ENCODE data around the gene VPS45.
A peak's percentile ranks its signal among the peaks of the same experiment; 100 is the strongest.
"Not testable (repeated sequence)": the region's sequence is repeated elsewhere in the genome, so short reads cannot be mapped to it uniquely, and the experiment has no call there.

VPS45 gene, protein sequence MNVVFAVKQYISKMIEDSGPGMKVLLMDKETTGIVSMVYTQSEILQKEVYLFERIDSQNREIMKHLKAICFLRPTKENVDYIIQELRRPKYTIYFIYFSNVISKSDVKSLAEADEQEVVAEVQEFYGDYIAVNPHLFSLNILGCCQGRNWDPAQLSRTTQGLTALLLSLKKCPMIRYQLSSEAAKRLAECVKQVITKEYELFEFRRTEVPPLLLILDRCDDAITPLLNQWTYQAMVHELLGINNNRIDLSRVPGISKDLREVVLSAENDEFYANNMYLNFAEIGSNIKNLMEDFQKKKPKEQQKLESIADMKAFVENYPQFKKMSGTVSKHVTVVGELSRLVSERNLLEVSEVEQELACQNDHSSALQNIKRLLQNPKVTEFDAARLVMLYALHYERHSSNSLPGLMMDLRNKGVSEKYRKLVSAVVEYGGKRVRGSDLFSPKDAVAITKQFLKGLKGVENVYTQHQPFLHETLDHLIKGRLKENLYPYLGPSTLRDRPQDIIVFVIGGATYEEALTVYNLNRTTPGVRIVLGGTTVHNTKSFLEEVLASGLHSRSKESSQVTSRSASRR

DNA sequence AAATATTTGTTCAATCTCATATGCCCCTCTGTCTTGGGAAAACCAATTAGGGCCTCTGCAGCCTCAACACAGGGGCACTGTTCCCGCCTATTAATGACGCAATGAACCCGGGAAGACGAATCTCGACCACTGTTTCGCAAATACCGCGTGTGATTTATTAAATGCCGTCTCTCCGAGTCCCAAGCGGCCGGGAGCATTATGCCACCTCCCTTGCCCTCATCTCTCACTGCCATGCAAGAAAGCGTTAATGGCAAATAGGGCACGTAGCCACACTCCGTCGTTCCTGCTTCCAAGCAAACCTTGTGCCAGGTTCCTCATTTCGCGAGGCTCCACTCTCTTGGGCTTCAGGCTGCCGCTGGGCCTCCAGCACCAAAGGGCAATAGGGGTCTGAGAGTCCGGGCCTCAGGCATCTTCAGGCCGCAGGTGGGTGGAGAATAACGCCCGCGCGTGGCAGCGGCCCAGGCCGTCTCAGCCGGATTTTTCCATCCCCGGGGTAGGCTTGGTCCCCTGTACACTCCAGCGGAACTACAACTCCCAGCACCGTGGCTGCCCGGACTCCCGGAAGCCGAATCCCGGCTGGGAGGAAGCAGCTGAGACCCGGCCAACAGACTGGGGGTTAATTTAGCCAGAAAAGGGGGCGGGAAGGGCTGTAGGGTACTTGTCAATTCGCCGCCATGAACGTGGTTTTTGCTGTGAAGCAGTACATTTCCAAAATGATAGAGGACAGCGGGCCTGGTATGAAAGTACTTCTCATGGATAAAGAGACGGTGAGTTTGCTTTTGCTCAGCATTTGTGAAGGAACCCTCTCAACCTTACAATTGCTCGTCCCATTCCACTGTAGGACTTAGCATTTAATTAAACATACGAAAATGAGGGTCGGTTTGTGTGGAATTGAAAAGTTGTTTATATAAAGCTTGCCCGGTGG, at the start of gene VPS45:
TSS of gene VPS45 (plus strand) at position 593 of the 925 bp plus-strand sequence. CDS start at position 675, 82 bp downstream.
- Histone ChIP-seq H3K27ac (peak within 1 kb of the TSS; percentile 55 to 93 (median 88)), H3K4me3 (peak within 1 kb of the TSS; percentile 45 to 70 (median 62))

DNA sequence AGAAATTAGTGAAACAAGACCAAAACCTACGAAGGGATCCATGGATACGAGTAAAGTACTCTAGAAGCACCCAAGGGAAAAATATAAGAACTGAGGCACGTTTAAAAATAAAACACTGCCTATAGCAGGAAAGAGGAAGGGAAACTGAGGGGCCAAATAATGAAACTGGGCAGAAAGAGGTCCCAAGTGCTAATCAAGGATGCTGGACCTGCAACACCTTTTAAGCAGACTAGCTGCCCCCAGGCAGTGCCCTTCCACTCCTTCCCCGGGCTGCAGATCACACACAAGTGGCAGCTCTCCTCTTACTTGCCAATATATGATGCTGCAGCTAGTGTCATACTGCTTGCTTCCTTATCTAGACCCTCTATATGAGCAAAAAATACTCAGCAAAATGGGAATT, 49.4 kb upstream of the VPS45 start:
- no peak overlapping the region for H3K27ac ChIP-seq

DNA sequence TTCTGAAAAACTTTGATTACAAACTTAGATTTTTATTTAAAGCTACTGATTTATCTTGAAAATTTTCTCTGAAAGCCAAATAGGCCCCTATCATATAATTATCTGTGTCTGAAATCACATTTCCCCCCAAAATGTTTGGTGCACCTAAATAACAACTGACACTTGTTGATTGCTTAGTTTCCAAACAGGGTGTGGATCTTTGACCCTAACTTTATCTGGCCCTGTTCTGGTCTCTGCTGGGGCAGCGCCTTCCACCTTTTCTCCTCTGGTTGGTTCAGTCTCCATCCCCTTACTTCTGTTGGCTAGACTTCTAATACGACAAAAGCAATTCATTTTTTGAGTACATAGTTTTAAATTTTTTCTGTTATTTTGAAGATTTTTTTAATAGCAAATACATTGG, 46.9 kb upstream of the VPS45 start:
- Histone ChIP-seq H3K27ac (no peak overlapping the region), H3K4me3 (no peak overlapping the region)

More for the DNA sequence above, 49.4 kb upstream of the VPS45 start:
- H3K4me3 ChIP-seq = no peak overlapping the region

DNA sequence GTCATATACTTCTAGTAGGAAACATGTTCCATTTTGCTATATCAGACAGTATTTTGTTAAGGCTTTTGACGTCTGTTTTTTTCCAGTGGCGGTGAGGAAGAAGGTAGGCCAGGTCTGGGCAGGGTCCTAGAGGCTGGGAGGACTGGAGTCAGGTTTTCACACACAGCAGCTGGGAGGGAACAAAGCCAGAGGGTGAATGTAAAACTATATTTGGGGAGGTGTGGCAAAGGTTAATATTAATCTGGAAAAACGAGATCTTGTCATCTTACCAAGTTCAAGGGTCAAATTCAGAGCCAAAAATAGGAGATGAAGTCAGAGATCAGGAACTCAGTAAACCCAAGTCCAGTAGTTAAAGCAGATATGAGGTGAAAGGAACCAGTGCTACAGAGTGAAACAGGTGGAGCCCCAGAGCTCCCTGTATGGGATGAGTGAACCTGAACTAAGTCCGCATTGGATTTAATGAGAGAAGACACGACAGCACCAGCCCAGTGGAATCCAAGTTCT, 46.3 kb upstream of the VPS45 start:
- Histone ChIP-seq H3K27ac (no peak overlapping the region), H3K4me3 (no peak overlapping the region)

DNA sequence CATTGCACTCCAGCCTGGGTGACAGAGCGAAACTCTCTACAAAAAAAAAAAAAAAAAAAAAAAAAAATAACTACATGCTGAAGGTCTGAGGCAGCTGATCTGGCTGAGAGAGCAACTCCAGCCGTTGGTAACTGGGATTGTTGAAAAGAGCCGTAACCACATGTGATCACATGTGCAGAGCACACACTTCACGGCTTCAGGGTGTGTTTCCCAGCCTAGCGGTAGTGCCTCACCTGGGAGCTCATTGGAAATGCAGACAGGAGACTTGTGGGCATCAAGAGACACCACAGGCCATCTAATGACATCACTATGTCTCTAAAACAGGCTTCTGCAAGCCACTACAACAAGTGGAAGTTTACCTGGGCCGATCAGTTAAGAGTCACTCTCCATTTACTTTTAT, 45.2 kb upstream of the VPS45 start:
- Histone ChIP-seq H3K27ac (no peak overlapping the region), H3K4me3 (no peak overlapping the region)

DNA sequence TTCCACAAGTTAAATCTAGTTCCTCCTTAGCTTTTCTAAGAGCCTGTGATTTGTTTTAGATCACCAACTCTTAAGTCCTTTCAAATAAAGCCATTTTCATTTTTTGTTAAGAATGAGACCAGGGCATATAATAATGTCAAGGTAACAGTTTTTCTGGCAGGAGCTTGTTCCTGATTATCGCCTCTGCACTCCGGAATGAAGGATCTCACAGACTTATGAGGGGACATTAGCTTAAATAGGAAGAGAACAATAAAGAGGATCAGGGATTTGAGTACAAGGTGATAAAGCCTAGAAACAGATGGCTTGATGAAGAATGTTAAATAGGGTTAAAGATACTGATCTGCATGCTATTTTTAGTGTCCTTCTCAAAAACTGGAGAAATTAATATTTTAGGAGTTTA, 43.4 kb upstream of the VPS45 start:
- Histone ChIP-seq H3K4me3 (no peak overlapping the region), H3K27ac (no peak overlapping the region)

DNA sequence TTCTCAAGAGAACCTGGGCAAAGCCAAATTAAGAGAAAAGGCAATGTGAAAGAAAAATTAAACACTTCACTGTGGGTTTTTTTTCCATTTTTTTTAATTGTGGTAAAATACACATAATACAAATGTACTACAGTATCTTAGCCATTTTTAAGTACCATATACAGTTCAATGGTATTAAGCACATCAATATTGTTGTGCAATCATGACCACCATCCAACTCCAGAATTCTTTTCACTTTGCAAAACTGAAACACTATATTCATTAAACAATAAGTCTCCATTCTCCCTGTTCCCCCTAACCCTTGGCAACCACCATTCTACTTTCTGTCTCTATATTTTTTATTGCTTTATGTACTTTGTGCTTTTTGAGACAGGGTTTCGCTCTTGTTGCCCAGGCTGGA, 39.3 kb upstream of the VPS45 start:
- no peak overlapping the region for H3K27ac ChIP-seq
- H3K4me3 ChIP-seq = no peak overlapping the region

DNA sequence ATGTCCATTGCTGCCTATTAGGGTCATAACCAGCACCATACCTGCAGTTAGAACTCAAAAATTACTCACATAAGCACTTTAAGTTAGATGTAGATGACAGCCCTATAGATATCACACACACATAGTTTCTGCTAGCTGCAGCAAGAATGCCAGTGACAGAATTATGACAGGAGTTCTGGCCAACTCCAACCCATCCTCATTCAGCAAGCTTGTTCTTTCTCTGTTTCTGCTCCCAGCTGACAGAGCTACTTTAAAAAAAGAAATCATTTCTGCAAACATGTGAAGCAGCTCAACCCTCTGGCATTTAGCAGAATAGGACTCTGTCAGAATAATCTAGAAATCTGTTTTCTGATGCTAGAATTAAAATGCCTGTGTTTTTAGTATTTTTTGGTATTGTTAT, 33.2 kb upstream of the VPS45 start:
- H3K27ac ChIP-seq = no peak overlapping the region

DNA sequence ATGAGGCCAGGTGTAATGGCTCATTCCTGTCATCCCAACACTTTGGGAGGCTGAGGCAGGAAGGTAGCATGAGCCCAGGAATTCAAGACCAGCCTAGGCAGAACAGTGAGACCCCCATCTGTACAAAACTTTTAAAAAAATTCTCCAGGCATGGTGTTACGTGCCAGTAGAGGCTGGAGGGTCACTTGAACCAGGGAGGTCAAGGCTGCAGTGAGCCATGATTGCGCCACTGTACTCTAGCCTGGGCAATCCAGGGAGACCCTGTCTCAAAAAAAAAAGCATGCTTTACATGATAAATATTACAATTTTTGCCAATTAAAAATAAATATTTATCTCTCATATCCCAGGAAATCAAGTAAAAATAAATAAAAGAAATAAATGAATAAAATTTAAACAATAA, 17.6 kb upstream of the VPS45 start:
- no peak overlapping the region for H3K27ac ChIP-seq
- H3K4me3 ChIP-seq = no peak overlapping the region

More for the DNA sequence above, 33.2 kb upstream of the VPS45 start:
- H3K4me3 ChIP-seq = no peak overlapping the region

DNA sequence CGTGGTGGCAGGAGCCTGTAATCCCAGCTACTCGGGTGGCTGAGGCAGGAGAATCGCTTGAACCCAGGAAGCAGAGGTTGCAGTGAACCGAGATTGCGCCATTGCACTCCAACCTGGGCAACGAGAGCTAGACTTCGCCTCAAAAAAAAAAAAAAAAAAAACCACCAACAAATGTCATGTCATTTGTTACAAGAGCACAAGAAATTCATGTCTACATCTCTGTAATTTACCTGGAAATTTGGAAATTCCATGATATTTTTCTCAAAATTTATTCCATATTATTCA, 16.5 kb upstream of the VPS45 start:
- Histone ChIP-seq H3K27ac (no peak overlapping the region), H3K4me3 (no peak overlapping the region)

DNA sequence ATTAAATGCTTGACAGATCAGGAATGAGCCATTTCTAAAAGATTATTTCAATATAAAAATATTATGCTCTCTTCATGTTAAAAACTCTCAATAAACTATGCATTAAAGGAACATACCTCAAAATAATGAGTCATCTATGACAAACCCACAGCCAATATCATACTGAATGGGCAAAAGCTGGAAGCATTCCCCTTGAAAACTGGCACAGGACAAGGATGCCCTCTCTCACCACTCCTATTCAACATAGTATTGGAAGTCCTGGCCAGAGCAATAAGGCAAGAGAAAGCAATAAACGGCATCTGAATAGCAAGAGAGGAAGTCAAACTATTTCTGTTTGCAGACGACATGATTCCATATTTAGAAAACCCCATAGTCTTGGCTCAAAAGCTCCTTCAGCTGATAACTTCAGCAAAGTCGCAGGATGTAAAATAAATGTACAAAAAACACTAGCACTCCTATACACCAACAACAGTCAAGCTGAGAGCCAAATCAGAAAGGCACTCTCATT, 15.6 kb upstream of the VPS45 start:
- not testable (repeated sequence) for H3K4me3 ChIP-seq, H3K27ac ChIP-seq

DNA sequence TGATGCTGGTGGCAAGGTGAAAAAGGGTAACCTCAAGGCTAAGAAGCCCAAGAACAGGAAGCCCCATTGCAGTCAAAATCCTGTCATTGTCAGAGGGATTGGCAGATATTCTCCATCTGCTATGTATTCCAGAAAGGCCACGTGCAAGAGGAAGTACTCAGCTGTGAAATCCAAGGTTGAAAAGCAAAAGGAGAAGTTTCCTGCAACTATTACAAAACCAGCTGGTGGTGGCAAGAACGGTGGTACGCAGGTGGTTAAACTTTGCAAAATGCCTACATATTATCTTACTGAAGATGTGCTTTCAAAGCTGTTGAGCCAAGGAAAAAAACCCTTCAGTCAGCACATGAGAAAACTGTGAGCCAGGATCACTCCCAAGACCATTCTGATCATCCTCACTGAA, 13.7 kb upstream of the VPS45 start:
- Histone ChIP-seq H3K27ac (no peak overlapping the region), H3K4me3 (no peak overlapping the region)

DNA sequence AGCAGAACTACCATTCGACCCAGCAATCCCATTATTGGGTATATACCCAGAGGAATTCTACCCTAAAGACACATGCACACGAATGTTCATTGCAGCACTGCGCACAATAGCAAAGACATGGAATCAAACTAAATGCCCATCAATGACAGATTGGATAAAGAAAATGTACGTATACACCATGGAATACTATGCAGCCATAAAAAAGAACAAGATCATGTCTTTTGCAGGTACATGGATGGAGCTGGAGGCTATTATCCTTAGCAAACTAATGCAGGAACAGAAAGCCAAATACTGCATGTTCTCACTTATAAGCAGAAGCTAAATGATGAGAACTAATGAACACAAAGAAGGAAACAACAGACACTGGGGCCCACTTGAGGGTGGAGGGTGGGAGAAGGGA, 12.1 kb upstream of the VPS45 start:
- H3K27ac ChIP-seq, H3K4me3 ChIP-seq: not testable (repeated sequence)

DNA sequence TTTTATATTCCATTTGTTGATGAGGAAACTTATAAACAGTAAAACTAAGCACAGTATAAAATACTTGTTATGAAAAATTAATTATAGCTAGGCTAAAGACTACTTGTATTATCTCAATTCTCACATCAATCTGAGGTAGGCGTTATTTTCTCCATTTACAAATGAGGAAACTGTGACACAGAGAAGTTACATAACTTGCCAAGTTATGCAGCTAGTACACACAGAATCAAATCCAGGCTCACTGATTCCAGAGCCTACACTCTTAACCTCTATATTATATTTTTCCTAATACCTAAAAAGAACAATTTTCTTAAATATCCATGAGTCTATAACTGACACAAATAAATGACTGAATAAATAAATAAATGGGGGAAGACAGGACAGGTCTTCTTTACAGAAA, 11.2 kb upstream of the VPS45 start:
- Histone ChIP-seq H3K4me3 (no peak overlapping the region), H3K27ac (no peak overlapping the region)

DNA sequence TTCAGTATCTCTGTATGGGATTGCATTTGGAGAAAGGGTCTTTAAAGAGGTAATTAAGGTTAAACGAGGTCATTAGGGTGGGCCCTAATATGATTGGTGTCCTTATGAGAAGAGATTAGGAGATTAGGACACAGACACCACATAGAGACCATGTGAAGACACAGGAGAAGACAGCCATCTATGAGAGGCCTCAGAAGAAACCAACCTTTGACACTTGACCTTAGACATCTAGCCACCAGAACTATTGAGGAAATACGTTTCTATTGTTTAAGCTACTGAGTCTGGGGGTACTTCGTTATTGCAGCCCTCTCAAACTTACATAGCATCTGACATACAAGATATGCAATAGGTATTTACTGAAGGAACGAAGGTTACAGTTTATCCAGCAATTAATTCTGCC, 7.3 kb upstream of the VPS45 start:
- Histone ChIP-seq H3K27ac (no peak overlapping the region), H3K4me3 (no peak overlapping the region)

DNA sequence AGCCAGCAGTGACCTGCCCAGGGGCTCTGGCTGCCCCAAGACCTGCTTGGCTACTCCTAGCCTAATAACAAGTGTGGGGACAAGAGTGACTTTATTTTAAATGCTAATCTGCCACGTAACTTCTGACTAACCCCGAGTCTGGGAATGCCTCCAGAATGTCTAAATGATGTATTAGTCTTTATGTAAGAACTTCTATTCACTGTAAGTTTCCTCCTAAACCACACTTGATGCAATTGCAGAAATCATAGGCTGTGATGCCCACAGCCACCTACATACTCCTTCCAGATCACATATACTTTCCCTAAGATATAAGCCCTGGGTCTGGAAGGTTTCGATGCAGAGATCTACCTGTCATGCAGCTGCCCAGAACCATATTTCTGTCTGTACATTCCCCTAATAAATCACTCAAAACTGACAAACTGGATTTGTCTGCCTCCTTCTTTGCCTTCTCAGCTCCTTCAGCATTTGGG, 5.9 kb upstream of the VPS45 start:
- no peak overlapping the region for H3K27ac ChIP-seq
- H3K4me3 ChIP-seq = no peak overlapping the region

DNA sequence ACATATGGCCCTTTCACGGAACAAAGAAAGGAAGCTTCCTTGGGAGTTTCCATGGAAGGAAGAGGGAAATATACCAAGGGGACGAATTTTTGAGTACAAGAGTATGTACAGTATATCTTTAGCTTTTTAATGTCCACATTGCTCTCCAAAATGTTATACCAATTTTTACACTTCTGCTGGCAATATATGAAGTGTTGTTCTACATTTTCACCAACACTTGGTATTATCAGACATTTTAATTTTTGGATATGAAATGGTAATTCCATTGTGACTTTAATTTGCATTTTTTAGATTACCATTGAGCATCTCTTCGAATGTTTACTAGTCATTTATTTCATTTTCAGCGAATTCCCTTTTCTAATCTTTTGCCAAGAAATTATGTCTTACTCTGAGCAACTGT, 5.5 kb upstream of the VPS45 start:
- no peak overlapping the region for H3K27ac ChIP-seq

DNA sequence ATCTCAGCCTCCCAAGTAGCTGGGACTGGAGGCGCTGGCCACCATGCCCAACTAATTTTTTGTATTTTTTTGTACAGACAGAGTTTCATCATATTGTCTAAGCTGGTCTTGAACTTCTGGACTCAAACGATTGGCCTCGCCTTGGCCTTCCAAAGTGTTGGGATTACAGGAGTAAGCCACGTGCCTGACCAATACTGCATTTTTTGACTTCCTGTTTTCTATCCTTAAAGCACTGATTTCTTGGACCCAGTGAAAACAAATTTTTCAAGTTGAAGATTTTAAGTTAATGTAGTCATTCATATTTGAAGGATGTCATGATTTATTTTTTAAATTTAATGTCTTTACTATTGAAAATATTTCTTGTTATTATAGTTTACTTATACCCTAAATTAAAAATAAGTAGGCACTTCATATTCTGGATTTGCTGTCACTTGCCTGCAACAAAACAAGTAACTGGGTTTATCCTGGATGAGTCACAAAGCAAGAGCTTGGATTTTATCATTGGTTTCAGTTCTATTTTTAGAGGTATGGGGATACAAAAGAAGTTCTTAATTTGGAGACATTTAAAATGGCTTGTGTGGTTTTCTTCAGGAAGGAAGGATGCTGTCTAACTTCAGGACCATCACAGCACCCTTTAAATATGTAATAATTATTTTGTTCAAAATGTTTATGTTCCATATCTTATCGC, 2.2 kb upstream of the VPS45 start:
- H3K27ac ChIP-seq = peak overlapping the region in 6 of 21 experiments; percentile 18 to 48 (median 40)
- no peak overlapping the region for H3K4me3 ChIP-seq

More for the DNA sequence above, 5.5 kb upstream of the VPS45 start:
- no peak overlapping the region for H3K4me3 ChIP-seq

DNA sequence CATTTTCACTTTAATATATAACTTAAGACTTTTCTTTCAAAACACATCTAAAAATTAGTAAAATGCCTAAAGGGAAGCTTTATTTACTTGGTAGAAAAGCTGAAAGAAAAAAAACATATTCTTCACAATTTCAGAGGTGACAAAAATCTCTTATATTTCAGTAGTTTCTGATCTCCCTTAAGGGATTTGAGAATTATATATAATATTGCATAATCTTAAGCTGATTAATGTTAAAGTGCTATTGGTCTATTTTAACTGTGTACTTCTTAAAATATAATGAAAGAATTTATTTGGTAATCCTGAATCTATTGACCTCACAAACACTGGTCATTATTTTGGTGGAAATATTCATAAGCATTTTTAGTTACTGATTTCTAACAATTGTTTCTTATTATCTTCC, 1.2 kb upstream of the VPS45 start:
- Histone ChIP-seq H3K4me3 (peak overlapping the region; percentile 45 to 70 (median 62)), H3K27ac (peak overlapping the region in 18 of 21 experiments; percentile 75 to 93 (median 90))

DNA sequence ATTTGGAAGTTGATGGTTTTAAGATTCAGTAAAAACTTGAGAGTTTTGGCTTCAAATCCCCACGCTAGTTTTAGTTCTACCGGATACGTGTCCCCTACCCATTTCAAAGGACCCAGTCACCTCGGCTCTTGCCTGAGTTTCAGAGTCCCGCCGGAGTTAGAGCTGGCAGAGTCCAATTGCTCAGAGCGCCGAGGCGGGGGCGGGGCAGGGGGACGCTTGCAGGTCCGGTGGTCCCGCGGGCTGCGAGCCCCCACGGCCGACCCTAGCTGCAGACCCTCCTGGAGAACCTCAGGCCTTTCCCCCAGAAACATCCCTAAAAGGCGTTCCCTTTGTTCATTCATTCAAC, 765 bp upstream of the VPS45 start:
- Histone ChIP-seq H3K4me3 (peak overlapping the region; percentile 45 to 70 (median 62)), H3K27ac (peak overlapping the region; percentile 55 to 93 (median 88))

Measured in skin epidermis (tissue), 12 donors.